H1 (cell line): ENCODE data around the gene CHCHD6. TPM values are rescaled to one million over a fixed set of nuclear protein-coding genes. Genes with fewer than 3 reads are reported as not detected.

ENCODE experiments used
- CTCF ChIA-PET: fragments of 300-600 bp; sonication (Branson Sonifier 250); formaldehyde crosslinking; loops from one replicate; lab custom pipeline; 2021; ENCODE audit not compliant: partially characterized antibody; lab: Charles Lee
- POLR2A ChIA-PET: fragments of 300-600 bp; sonication (Branson Sonifier 250); formaldehyde crosslinking; loops from one replicate; lab custom pipeline; 2021; ENCODE audit warnings: inconsistent platforms; ENCODE audit not compliant: partially characterized antibody; lab: Charles Lee
- DNase-seq, 2 experiments: peaks; one replicate each; pipeline versions ENCODE4 v3.0.0 to v3.0.0-alpha.2; 2010 to 2022; ENCODE audit warnings: low spot score in 2 of 2, low read depth in 1 of 2, mixed read lengths in 1 of 2
- FAIRE-seq: peaks from 2 replicates; lab custom pipeline; 2011; peaks lifted over from hg19 to GRCh38; lab: Jason Lieb, UNC
- H2AFZ ChIP-seq: 2 replicates; pipeline ENCODE4 v1.8.1; 2012; ENCODE audit warnings: low read length, inconsistent platforms
- H2AK5ac ChIP-seq: 2 replicates; pipeline ENCODE4 v1.6.1; 2013; ENCODE audit warnings: low read depth, low read length
- H2BK120ac ChIP-seq: replicated peaks from 2 replicates; pipeline ENCODE3; 2013; ENCODE audit warnings: low read depth, low read length, inconsistent platforms
- H2BK12ac ChIP-seq: 2 replicates; pipeline ENCODE4 v1.6.1; 2013; ENCODE audit warnings: low read depth, low read length
- H2BK15ac ChIP-seq: 2 replicates; pipeline ENCODE4 v1.6.1; 2013; ENCODE audit warnings: low read length
- H2BK20ac ChIP-seq: 2 replicates; pipeline ENCODE4 v1.6.1; 2013; ENCODE audit warnings: low read length
- H2BK5ac ChIP-seq: 2 replicates; pipeline ENCODE4 v1.6.1; 2013; ENCODE audit warnings: low read depth, low read length
- H3K14ac ChIP-seq: 2 replicates; pipeline ENCODE4 v1.6.1; 2013; ENCODE audit warnings: inconsistent platforms; ENCODE audit not compliant: insufficient read length
- H3K18ac ChIP-seq: 2 replicates; pipeline ENCODE4 v1.6.1; 2013; ENCODE audit warnings: low read length; ENCODE audit errors: extremely low read depth
- H3K23ac ChIP-seq: 2 replicates; pipeline ENCODE4 v1.6.1; 2013; ENCODE audit warnings: inconsistent platforms; ENCODE audit not compliant: insufficient read length
- H3K23me2 ChIP-seq: 2 replicates; pipeline ENCODE4 v1.6.1; 2013; ENCODE audit warnings: low read depth, low read length
- H3K27ac ChIP-seq: 2 replicates; pipeline ENCODE4 v1.6.1; 2011; ENCODE audit warnings: low read depth, low read length, inconsistent platforms
- H3K27me3 ChIP-seq, 4 experiments: replicated peaks in 1 of 4; 1 replicate in 1 of 4; 2 replicates in 3 of 4; pipeline versions ENCODE4 v1.6.1 to v1.8.1; 2011 to 2013; ENCODE audit warnings: low read length in 3 of 4, mild to moderate bottlenecking in 3 of 4, inconsistent platforms in 2 of 4, mixed read lengths in 2 of 4, moderate library complexity in 1 of 4; ENCODE audit not compliant: control insufficient read depth in 3 of 4, insufficient read depth in 3 of 4; ENCODE audit errors: extremely low read depth in 1 of 4
- H3K36me3 ChIP-seq, 4 experiments: 2 replicates each; pipeline versions ENCODE4 v1.6.1 to v1.8.1; 2011 to 2013; ENCODE audit warnings: mild to moderate bottlenecking in 4 of 4, low read length in 3 of 4, moderate library complexity in 2 of 4, control low read depth in 1 of 4, inconsistent platforms in 1 of 4; ENCODE audit not compliant: insufficient read depth in 4 of 4, control insufficient read depth in 2 of 4
- H3K4ac ChIP-seq: replicated peaks from 2 replicates; pipeline ENCODE3; 2013; ENCODE audit warnings: low read length, low read depth, mixed read lengths, inconsistent platforms; ENCODE audit not compliant: insufficient read length
- H3K4me1 ChIP-seq, 4 experiments: replicated peaks in 1 of 4; 1 replicate in 1 of 4; 2 replicates in 3 of 4; pipeline versions ENCODE4 v1.6.1 to v1.8.1; 2011 to 2013; ENCODE audit warnings: low read length in 3 of 4, inconsistent platforms in 2 of 4, mixed read lengths in 1 of 4; ENCODE audit not compliant: insufficient read depth in 4 of 4, control insufficient read depth in 3 of 4
- H3K4me2 ChIP-seq, 2 experiments: 2 replicates each; pipeline versions ENCODE4 v1.6.1 to v1.8.1; 2011 to 2013; ENCODE audit warnings: low read depth in 2 of 2, low read length in 2 of 2, control low read depth in 1 of 2, inconsistent platforms in 1 of 2, mild to moderate bottlenecking in 1 of 2; ENCODE audit not compliant: insufficient read depth in 1 of 2
- H3K4me3 ChIP-seq, 4 experiments: fragments of 200-600, 300-600 bp in 1 of 4; sonication (generic), shearing (Covaris generic), sonication (Bioruptor Twin) in 1 of 4; 2 replicates each; pipeline versions ENCODE4 v1.5.1 to v1.8.1; 2011 to 2016; ENCODE audit warnings: low read length in 4 of 4, low read depth in 3 of 4, control low read depth in 2 of 4, inconsistent platforms in 2 of 4, mild to moderate bottlenecking in 2 of 4, mixed read lengths in 1 of 4, moderate library complexity in 1 of 4; ENCODE audit not compliant: insufficient read depth in 2 of 4; ENCODE audit errors: extremely low read depth in 1 of 4
- H3K56ac ChIP-seq: replicated peaks from 2 replicates; pipeline ENCODE3; 2013; ENCODE audit warnings: low read depth, mild to moderate bottlenecking, mixed read lengths, low read length, inconsistent platforms; ENCODE audit not compliant: insufficient read length
- H3K79me1 ChIP-seq: 2 replicates; pipeline ENCODE4 v1.6.1; 2013; ENCODE audit warnings: low read depth, low read length, control low read depth
- H3K79me2 ChIP-seq, 2 experiments: 2 replicates each; pipeline versions ENCODE4 v1.6.1 to v1.8.1; 2012 to 2013; ENCODE audit warnings: low read length in 2 of 2, mild to moderate bottlenecking in 2 of 2, inconsistent platforms in 1 of 2; ENCODE audit not compliant: insufficient read depth in 2 of 2, control insufficient read depth in 1 of 2
- H3K9ac ChIP-seq, 4 experiments: replicated peaks in 1 of 4; 1 replicate in 1 of 4; 2 replicates in 3 of 4; pipeline versions ENCODE4 v1.6.1 to v1.8.1; 2011 to 2013; ENCODE audit warnings: low read depth in 3 of 4, low read length in 3 of 4, control low read depth in 2 of 4, mild to moderate bottlenecking in 2 of 4, moderate library complexity in 2 of 4, inconsistent platforms in 1 of 4; ENCODE audit errors: extremely low read depth in 1 of 4
- H3K9me3 ChIP-seq, 2 experiments: 2 replicates each; pipeline versions ENCODE4 v1.6.1 to v1.8.1; 2012 to 2013; ENCODE audit warnings: mild to moderate bottlenecking in 2 of 2, moderate library complexity in 2 of 2, control low read depth in 1 of 2, inconsistent platforms in 1 of 2, low read depth in 1 of 2, low read length in 1 of 2, mixed read lengths in 1 of 2; ENCODE audit not compliant: insufficient read depth in 2 of 2
- H4K20me1 ChIP-seq, 2 experiments: replicated peaks in 1 of 2; 2 replicates each; pipeline versions ENCODE3 to v1.8.1; 2011 to 2013; ENCODE audit warnings: inconsistent platforms in 2 of 2, low read length in 2 of 2, mild to moderate bottlenecking in 1 of 2; ENCODE audit not compliant: insufficient read depth in 2 of 2, control insufficient read depth in 1 of 2
- H4K5ac ChIP-seq: 2 replicates; pipeline ENCODE4 v1.6.1; 2013; ENCODE audit warnings: low read length, low read depth, mixed read lengths, inconsistent platforms; ENCODE audit not compliant: insufficient read length
- H4K8ac ChIP-seq: 2 replicates; pipeline ENCODE4 v1.8.0; 2013; ENCODE audit warnings: mild to moderate bottlenecking, moderate library complexity, low read length, inconsistent platforms; ENCODE audit not compliant: insufficient read depth; ENCODE audit errors: extremely low read depth
- H4K91ac ChIP-seq: replicated peaks from 2 replicates; pipeline ENCODE3; 2013; ENCODE audit warnings: low read length, mixed read lengths, inconsistent platforms; ENCODE audit not compliant: insufficient read length
- BACH1 ChIP-seq: IDR thresholded peaks from 2 replicates; pipeline ENCODE4 v1.6.1; 2012; ENCODE audit warnings: low read length, improper control_type of control experiment
- BRCA1 ChIP-seq: IDR thresholded peaks from 2 replicates; pipeline ENCODE4 v1.6.1; 2012; ENCODE audit warnings: low read depth, low read length, improper control_type of control experiment
- CTBP2 ChIP-seq: IDR thresholded peaks from 2 replicates; pipeline ENCODE4 v1.7.0; 2011; ENCODE audit warnings: borderline replicate concordance, mild to moderate bottlenecking, moderate library complexity, mixed read lengths, low read length; ENCODE audit not compliant: insufficient read depth, insufficient read length
- CTCF ChIP-seq, 3 experiments: IDR thresholded peaks; 1 replicate in 2 of 3; 2 replicates in 1 of 3; pipeline versions ENCODE4 v1.5.1 to v1.6.1; 2011; ENCODE audit warnings: low read length in 3 of 3, mild to moderate bottlenecking in 3 of 3, inconsistent platforms in 2 of 3, low read depth in 1 of 3, moderate library complexity in 1 of 3; ENCODE audit not compliant: insufficient read depth in 1 of 3; ENCODE audit errors: control extremely low read depth in 1 of 3
- EZH2 ChIP-seq: fragments of 200-600 bp; sonication (generic); IDR thresholded peaks from 2 replicates; pipeline ENCODE4 v1.7.1; 2012; ENCODE audit warnings: low read depth, mild to moderate bottlenecking, moderate library complexity, low read length, inconsistent platforms; ENCODE audit not compliant: severe bottlenecking
- FOSL1 ChIP-seq: IDR thresholded peaks from 2 replicates; pipeline ENCODE4 v1.6.1; 2011; ENCODE audit warnings: mild to moderate bottlenecking, low read depth, low read length, moderate library complexity; ENCODE audit not compliant: insufficient read depth
- HDAC2 ChIP-seq, 2 experiments: fragments of 300-600 bp in 1 of 2; sonication (generic) in 1 of 2; IDR thresholded peaks; 2 replicates each; pipeline ENCODE4 v1.6.1; 2011 to 2012; ENCODE audit warnings: low read depth in 2 of 2, low read length in 2 of 2, mild to moderate bottlenecking in 2 of 2, moderate library complexity in 2 of 2, borderline replicate concordance in 1 of 2, inconsistent platforms in 1 of 2
- SIX5 ChIP-seq: IDR thresholded peaks from 2 replicates; pipeline ENCODE4 v1.6.1; 2011; ENCODE audit warnings: mild to moderate bottlenecking, low read depth, low read length
- SUZ12 ChIP-seq: fragments of 200-600 bp; sonication (generic); IDR thresholded peaks from 2 replicates; pipeline ENCODE4 v1.6.1; 2012; ENCODE audit warnings: mild to moderate bottlenecking, inconsistent platforms, low read length, moderate library complexity, mixed read lengths
- WGBS, 2 experiments: shearing (Covaris generic) in 1 of 2; methylation state at CpG; one replicate each; pipeline versions ENCODE4 v1.1.6 to v1.1.7; 2013 to 2015; ENCODE audit warnings: low lambda C conversion rate in 2 of 2, mixed read lengths in 2 of 2, inconsistent platforms in 1 of 2, low coverage in 1 of 2, missing lambda C conversion rate in 1 of 2; ENCODE audit not compliant: insufficient replicate concordance in 2 of 2, insufficient coverage in 1 of 2, insufficient read length in 1 of 2; ENCODE audit errors: extremely low coverage in 1 of 2, missing lambda C conversion rate in 1 of 2; 5-methylcytosine and 5-hydroxymethylcytosine counted together
- polyA plus RNA-seq, 7 experiments: library from polyadenylated mRNA; depleted of rRNA in 3 of 7; stranded (reverse) in 5 of 7; unstranded in 2 of 7; fragments of >200 nt in 5 of 7; fragments of 200-250 nt in 2 of 7; gene quantifications; 1 replicate in 5 of 7; 2 replicates in 1 of 7; 4 replicates in 1 of 7; pipeline versions ENCODE4 v1.2.1 to v1.2.3, GENCODE V29; 2011 to 2013; ENCODE audit warnings: missing spikeins in 2 of 7, mixed read lengths in 2 of 7
- total RNA-seq: library from RNA; stranded (reverse); fragmentation: NEBNext Ultra II Directional; extraction: Animal tissue kit (Norgen Biotek cat#: 25700); gene quantifications from 2 replicates; pipeline ENCODE4 v1.2.1, GENCODE V29; 2021
- TF ChIP-seq, protein P1 (sequence below): IDR thresholded peaks from 2 replicates; pipeline ENCODE4 v1.6.1; 2012; ENCODE audit warnings: inconsistent platforms

CHCHD6 gene
- total and polyA plus RNA-seq, 2 of the 8 experiments (the other 6 are each of a cell fraction or from before 2014, with no cell fraction given): 32.4 to 37.6 TPM

GRCh38 chr3:126847061-126847460 lies 143.0 kb downstream of the CHCHD6 start:
- Histone ChIP-seq H3K9ac (no peak overlapping the region), H2BK15ac (no peak overlapping the region), H3K23ac (no peak overlapping the region), H3K27me3 (no peaks in the 10 kb centered on the region), H3K79me1 (no peaks in the 10 kb centered on the region), H3K36me3 (no peaks in the 10 kb centered on the region), H3K4ac (no peak overlapping the region), H3K23me2 (no peaks in the 10 kb centered on the region), H3K4me1 (peaks cover 21 to 23% (median 22%) of the 10 kb centered on the region in 4 experiments), H3K14ac (no peak overlapping the region), H2BK120ac (no peak overlapping the region), H4K20me1 (peaks cover 0 to 2% of the 10 kb centered on the region in 2 experiments), H4K8ac (no peak overlapping the region), H2BK12ac (peak overlapping the region; percentile 91), H3K18ac (peak overlapping the region; percentile 32; the same call in 1 of the 2 replicates), H3K79me2 (no peaks in the 10 kb centered on the region), H3K9me3 (no peaks in the 10 kb centered on the region), H2AK5ac (0 out of 2 replicates have a peak overlapping the region, but pooled peaks have one; percentile 91), H4K5ac (no peak overlapping the region), H3K27ac (no peak overlapping the region), H3K4me3 (no peak overlapping the region), H4K91ac (no peak overlapping the region), H3K56ac (no peak overlapping the region), H2BK5ac (no peak overlapping the region), H2AFZ (no peak overlapping the region), H3K4me2 (no peak overlapping the region), H2BK20ac (0 out of 2 replicates have a peak overlapping the region, but pooled peaks have one; percentile 84)
- peak in 1 of 2 experiments; percentile 31 for DNase-seq
- 93% methylated on average over 3 of the region's 3 CpGs; no CpG with 5 or more reads in 1 of the 2 experiments for WGBS, 2 experiments
- ChIA-PET CTCF (interaction anchor here (0.6 to 8.2 kb wide), 7 partner anchors 9 to 135 kb away, joined by 3 to 53 read pairs (median 5); no protein-coding TSS in a partner anchor), POLR2A (no interaction called here)
- FAIRE-seq: no peak
- TF ChIP-seq BACH1 (no peak), CTBP2 (no peak), BRCA1 (no peak), FOSL1 (no peak), SIX5 (no peak), CTCF (IDR thresholded peaks at IDR 0.05; ENCODE audit: control extremely low read depth in 1 of 3, insufficient read depth in 1 of 3, low read depth in 1 of 3, low read length in 3 of 3) (no peak), HDAC2 (IDR thresholded peaks at IDR 0.05; ENCODE audit: borderline replicate concordance in 1 of 2, low read depth in 2 of 2, low read length in 2 of 2) (no peak), SUZ12 (no peak), EZH2 (no peak)
- TF ChIP-seq, protein P1, sequence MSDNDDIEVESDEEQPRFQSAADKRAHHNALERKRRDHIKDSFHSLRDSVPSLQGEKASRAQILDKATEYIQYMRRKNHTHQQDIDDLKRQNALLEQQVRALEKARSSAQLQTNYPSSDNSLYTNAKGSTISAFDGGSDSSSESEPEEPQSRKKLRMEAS: no peak
